Suprapubic skin (tissue), 4 donors: ENCODE data around the gene TTC28. TPM values are rescaled to one million over a fixed set of nuclear protein-coding genes. Genes with fewer than 3 reads are reported as not detected.

Experiments
- DNase-seq, 2 donors: peaks; one replicate each; pipeline ENCODE4 v3.0.0-alpha.2; 2019; ENCODE audit warnings: low spot score in 2 of 2
- H3K27ac ChIP-seq: fragments of 200-600 bp; sonication (generic); one replicate; pipeline ENCODE4 v1.5.1; 2019
- H3K27me3 ChIP-seq: fragments of 200-600 bp; sonication (generic); one replicate; pipeline ENCODE4 v1.5.1; 2019
- H3K36me3 ChIP-seq: fragments of 200-600 bp; sonication (generic); one replicate; pipeline ENCODE4 v1.5.1; 2019
- H3K4me1 ChIP-seq: fragments of 200-600 bp; sonication (generic); one replicate; pipeline ENCODE4 v1.5.1; 2019
- H3K4me3 ChIP-seq: fragments of 200-600 bp; sonication (generic); one replicate; pipeline ENCODE4 v1.5.1; 2019; ENCODE audit warnings: mild to moderate bottlenecking
- H3K9me3 ChIP-seq: fragments of 200-600 bp; sonication (generic); one replicate; pipeline ENCODE4 v1.5.1; 2019
- CTCF ChIP-seq, 2 donors: fragments of 200-600 bp in 1 of 2; fragments of 450-650 bp in 1 of 2; sonication (generic) in 1 of 2; IDR thresholded peaks; one replicate each; pipeline ENCODE4 v1.5.1; 2016 to 2019; ENCODE audit warnings: antibody characterized with exemption in 2 of 2, mild to moderate bottlenecking in 1 of 2, moderate library complexity in 1 of 2
- EP300 ChIP-seq: sonication (generic); formaldehyde crosslinking; IDR thresholded peaks from one replicate; pipeline ENCODE4 v1.6.1; 2017; ENCODE audit warnings: antibody characterized with exemption
- POLR2A ChIP-seq, 2 donors: fragments of 450-650 bp; IDR thresholded peaks; one replicate each; pipeline ENCODE4 v1.6.1; 2017; ENCODE audit warnings: antibody characterized with exemption in 2 of 2, mild to moderate bottlenecking in 2 of 2, moderate library complexity in 2 of 2
- POLR2AphosphoS5 ChIP-seq, 3 donors: sonication (generic); formaldehyde crosslinking; IDR thresholded peaks; one replicate each; pipeline ENCODE4 v1.6.1; 2017; ENCODE audit warnings: antibody characterized with exemption in 3 of 3
- WGBS: methylation state at CpG from one replicate; pipeline ENCODE4 v1.1.5; 2018; 5-methylcytosine and 5-hydroxymethylcytosine counted together
- total RNA-seq, 4 donors: library from RNA; depleted of rRNA; stranded (reverse); fragments of >200 nt; gene quantifications; one replicate each; pipeline ENCODE4 v1.1.0, GENCODE V29; 2016

TTC28 gene
- total RNA-seq, 4 donors from 2014 or later, result 8.1 to 23.1 (median 11.7) TPM

GRCh38 chr22:28607795-28608194, 71.8 kb downstream of the TTC28 start:
- Histone ChIP-seq H3K4me3 (no peak overlapping the region), H3K27me3 (no peaks in the 10 kb centered on the region), H3K27ac (no peak overlapping the region), H3K9me3 (no peaks in the 10 kb centered on the region), H3K36me3 (no peaks in the 10 kb centered on the region), H3K4me1 (no peaks in the 10 kb centered on the region)
- no peak for TF ChIP-seq POLR2AphosphoS5 (IDR thresholded peaks at IDR 0.05)
- TF ChIP-seq POLR2A (IDR thresholded peaks at IDR 0.05), result no peak
- TF ChIP-seq CTCF (IDR thresholded peaks at IDR 0.05), result no peak
- DNase-seq, result no peak

DNA sequence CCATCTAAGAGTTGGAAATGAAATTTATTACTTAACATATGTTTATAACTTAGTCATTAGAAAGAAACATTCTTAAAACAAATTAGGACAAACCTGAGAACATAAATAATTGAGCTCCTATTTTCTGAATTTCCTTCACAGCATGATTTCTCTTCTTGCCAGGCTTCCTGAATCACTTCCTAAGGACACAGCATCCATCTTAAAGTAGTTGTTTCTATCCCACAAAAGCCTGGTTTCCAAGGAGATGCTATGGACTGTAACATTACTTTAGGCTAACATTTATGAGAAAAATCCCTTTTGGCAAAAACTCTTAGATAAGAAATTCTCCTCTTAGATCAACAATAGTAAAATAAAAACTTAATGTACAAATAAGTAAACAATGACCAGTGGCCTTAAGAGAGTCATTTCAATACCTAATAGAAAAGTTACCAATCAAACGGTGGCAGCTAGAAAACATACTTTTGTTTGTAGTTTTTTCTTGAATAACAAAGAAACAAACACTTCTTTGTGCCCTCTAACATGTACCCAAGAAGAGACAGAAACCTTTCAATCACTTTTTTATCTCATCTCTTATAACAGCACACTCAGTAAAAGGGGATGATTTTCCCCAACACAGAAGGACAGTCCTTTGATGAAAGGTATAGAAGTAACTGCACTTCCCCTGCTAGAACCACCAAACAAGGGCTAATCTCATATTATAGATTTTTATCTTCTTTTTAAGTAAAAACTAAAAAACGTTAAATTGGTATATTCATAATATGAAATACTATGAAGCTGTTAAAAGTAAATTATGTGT, 74.5 kb downstream of the TTC28 start:
- WGBS, result 75% methylated on average over 2 of the region's 2 CpGs
- Histone ChIP-seq H3K4me3 (no peak overlapping the region), H3K36me3 (no peaks in the 10 kb centered on the region), H3K4me1 (no peaks in the 10 kb centered on the region), H3K9me3 (no peaks in the 10 kb centered on the region), H3K27ac (no peak overlapping the region), H3K27me3 (no peaks in the 10 kb centered on the region)
- no peak for DNase-seq
- TF ChIP-seq EP300 (no peak), CTCF (IDR thresholded peaks at IDR 0.05) (no peak), POLR2AphosphoS5 (IDR thresholded peaks at IDR 0.05) (no peak), POLR2A (IDR thresholded peaks at IDR 0.05) (no peak)

DNA sequence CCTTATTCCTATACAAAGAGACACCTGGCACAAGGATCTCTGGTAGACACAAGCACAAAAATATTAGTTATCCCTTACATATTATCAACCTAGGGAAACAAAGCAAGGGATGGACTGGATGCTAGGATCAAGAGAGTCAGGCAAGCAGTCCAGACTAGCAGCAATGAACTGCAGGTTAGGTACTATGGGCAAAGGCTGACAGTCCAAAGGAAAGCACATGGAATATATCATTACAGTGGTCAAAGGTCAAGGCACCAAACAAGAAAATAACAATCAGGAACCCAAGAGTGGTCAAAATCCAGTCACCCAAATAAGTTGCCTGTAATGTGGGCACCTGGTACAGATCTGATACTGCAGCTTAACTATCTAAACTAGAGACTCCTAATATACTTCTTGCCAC, 77.7 kb downstream of the TTC28 start:
- Histone ChIP-seq H3K4me3 (no peak overlapping the region), H3K4me1 (no peaks in the 10 kb centered on the region), H3K27me3 (no peaks in the 10 kb centered on the region), H3K9me3 (no peaks in the 10 kb centered on the region), H3K36me3 (no peaks in the 10 kb centered on the region), H3K27ac (no peak overlapping the region)
- TF ChIP-seq POLR2AphosphoS5 (IDR thresholded peaks at IDR 0.05), result no peak
- no peak for TF ChIP-seq EP300
- no peak for TF ChIP-seq POLR2A (IDR thresholded peaks at IDR 0.05)
- no peak for TF ChIP-seq CTCF (IDR thresholded peaks at IDR 0.05)
- DNase-seq, result no peak

DNA sequence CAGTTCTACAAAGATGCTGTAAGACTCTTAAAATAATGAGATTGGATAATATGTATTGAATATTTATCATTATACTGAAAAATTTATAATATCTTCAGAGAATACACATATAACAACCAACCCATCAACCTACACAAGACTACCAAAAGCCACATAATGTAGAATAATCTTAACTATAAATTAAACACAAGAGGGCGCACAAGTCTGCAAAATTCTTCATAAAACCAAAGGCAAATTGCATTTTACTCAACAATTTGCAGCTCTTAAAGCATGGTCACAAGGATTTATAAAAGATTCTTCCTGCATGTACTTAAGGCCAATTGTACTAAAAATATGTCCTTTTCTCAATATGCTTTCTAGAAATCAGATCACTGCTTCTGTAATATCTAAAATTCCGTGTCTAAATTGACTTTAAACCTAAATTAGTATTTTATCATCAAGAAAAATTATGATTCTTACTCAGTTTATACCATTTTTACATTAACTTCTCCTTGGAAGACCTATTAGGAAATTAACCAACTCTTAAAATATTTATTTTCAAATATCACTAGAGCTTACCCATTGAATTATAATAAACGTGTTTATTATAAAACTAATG, 79.0 kb downstream of the TTC28 start:
- Histone ChIP-seq H3K9me3 (no peaks in the 10 kb centered on the region), H3K4me3 (no peak overlapping the region), H3K36me3 (no peaks in the 10 kb centered on the region), H3K27ac (no peak overlapping the region), H3K4me1 (no peaks in the 10 kb centered on the region), H3K27me3 (no peaks in the 10 kb centered on the region)
- TF ChIP-seq CTCF (IDR thresholded peaks at IDR 0.05) (peak; percentile 29 to 37), EP300 (no peak), POLR2A (IDR thresholded peaks at IDR 0.05) (no peak), POLR2AphosphoS5 (IDR thresholded peaks at IDR 0.05) (no peak)
- WGBS, result 55% methylated on average over 3 of the region's 3 CpGs
- DNase-seq, result no peak

DNA sequence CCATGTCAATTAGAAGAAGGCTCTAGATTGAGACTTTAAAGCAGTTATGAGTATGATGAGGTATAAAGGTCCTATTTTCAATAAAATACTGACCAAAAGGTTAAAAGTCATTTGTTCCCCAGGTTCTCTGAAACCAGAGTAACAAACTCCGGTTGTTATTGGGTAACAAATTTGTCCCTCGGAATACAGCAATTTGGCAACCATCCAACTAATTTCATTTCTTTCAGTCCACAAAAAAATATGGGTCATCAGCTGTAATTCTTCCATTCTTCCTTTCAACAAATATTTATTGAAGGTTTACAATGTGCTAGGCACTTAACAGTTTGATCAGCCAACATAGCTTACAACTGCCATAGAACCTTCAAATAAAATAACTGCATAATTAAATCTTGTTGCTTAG, 79.9 kb downstream of the TTC28 start:
- Histone ChIP-seq H3K4me3 (no peak overlapping the region), H3K27me3 (no peaks in the 10 kb centered on the region), H3K27ac (no peak overlapping the region), H3K4me1 (no peaks in the 10 kb centered on the region), H3K9me3 (no peaks in the 10 kb centered on the region), H3K36me3 (no peaks in the 10 kb centered on the region)
- DNase-seq, result no peak
- TF ChIP-seq POLR2A (IDR thresholded peaks at IDR 0.05), result no peak
- no peak for TF ChIP-seq POLR2AphosphoS5 (IDR thresholded peaks at IDR 0.05)
- no peak for TF ChIP-seq EP300
- no peak for TF ChIP-seq CTCF (IDR thresholded peaks at IDR 0.05)
- 47% methylated on average over 2 of the region's 2 CpGs for WGBS
